Stomach (tissue), 4 donors: ENCODE results near the gene CTR9.

Experiments used
- CTCF ChIP-seq, 7 experiments: fragments of 450-650 bp in 4 of 7; fragments of 200-600 bp in 3 of 7; sonication (generic) in 3 of 7; IDR thresholded peaks; one replicate each; pipeline ENCODE4 v1.5.1; 2016 to 2019; ENCODE audit warnings: antibody characterized with exemption in 7 of 7, control low read depth in 2 of 7, mild to moderate bottlenecking in 1 of 7
- POLR2A ChIP-seq, 4 donors: fragments of 450-650 bp; IDR thresholded peaks; one replicate each; pipeline ENCODE4 v1.6.1; 2016; ENCODE audit warnings: antibody characterized with exemption in 4 of 4, control low read depth in 2 of 4, mild to moderate bottlenecking in 1 of 4, moderate library complexity in 1 of 4

- TF ChIP-seq CTCF (IDR thresholded peaks at IDR 0.05) = no peak
- TF ChIP-seq POLR2A (IDR thresholded peaks at IDR 0.05) = no peak
Observed at GRCh38 chr11:10780040-10780439, 29.0 kb downstream of the CTR9 start.
